HepG2 (cell line): Measurements from ENCODE around the gene PCED1B.

Experiments
- POLR2A ChIP-seq, 2 experiments: IDR thresholded peaks; 2 replicates each; pipeline ENCODE4 v1.6.1; 2011; ENCODE audit warnings: low read depth in 2 of 2, low read length in 2 of 2, mild to moderate bottlenecking in 1 of 2, moderate library complexity in 1 of 2; ENCODE audit not compliant: insufficient read depth in 1 of 2
- POLR2AphosphoS5 ChIP-seq: IDR thresholded peaks from 2 replicates; pipeline ENCODE4 v1.6.1; 2012; ENCODE audit warnings: low read depth, low read length
- POLR2G ChIP-seq: fragments of 200-400 bp; formaldehyde crosslinking; IDR thresholded peaks from 2 replicates; pipeline ENCODE4 v1.6.1; 2018; ENCODE audit warnings: mild to moderate bottlenecking, low read depth, low read length, moderate library complexity
- ZFP36 ChIP-seq: fragments of 150-350 bp; IDR thresholded peaks from 2 replicates; pipeline ENCODE4 v1.6.1; 2018; ENCODE audit warnings: borderline replicate concordance, low read length, low read depth; ENCODE audit not compliant: partially characterized antibody
- TF ChIP-seq, protein P1 (sequence below): sonication (generic); formaldehyde crosslinking; IDR thresholded peaks from 2 replicates; pipeline ENCODE4 v1.5.0; 2020; ENCODE audit warnings: mild to moderate bottlenecking, missing genetic modification reagents, moderate library complexity

GRCh38 chr12:47084172-47084571, 4.8 kb downstream of the PCED1B start:
- TF ChIP-seq ZFP36, result no peak
- TF ChIP-seq POLR2AphosphoS5, result no peak
- TF ChIP-seq, protein P1, sequence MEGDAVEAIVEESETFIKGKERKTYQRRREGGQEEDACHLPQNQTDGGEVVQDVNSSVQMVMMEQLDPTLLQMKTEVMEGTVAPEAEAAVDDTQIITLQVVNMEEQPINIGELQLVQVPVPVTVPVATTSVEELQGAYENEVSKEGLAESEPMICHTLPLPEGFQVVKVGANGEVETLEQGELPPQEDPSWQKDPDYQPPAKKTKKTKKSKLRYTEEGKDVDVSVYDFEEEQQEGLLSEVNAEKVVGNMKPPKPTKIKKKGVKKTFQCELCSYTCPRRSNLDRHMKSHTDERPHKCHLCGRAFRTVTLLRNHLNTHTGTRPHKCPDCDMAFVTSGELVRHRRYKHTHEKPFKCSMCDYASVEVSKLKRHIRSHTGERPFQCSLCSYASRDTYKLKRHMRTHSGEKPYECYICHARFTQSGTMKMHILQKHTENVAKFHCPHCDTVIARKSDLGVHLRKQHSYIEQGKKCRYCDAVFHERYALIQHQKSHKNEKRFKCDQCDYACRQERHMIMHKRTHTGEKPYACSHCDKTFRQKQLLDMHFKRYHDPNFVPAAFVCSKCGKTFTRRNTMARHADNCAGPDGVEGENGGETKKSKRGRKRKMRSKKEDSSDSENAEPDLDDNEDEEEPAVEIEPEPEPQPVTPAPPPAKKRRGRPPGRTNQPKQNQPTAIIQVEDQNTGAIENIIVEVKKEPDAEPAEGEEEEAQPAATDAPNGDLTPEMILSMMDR, result no peak
- TF ChIP-seq POLR2G, result no peak
- no peak for TF ChIP-seq POLR2A (IDR thresholded peaks at IDR 0.05; ENCODE audit: insufficient read depth in 1 of 2, low read depth in 2 of 2, low read length in 2 of 2)
